GM19467 (cell line): ENCODE measurements around the gene IQSEC1.
"Not testable (repeated sequence)": the region's sequence is repeated elsewhere in the genome, so short reads cannot be mapped to it uniquely, and the experiment has no call there.

Source experiments
- ATAC-seq: cut with Tn5 transposase; IDR thresholded peaks from one replicate; pipeline ENCODE4 v1.9.1; 2021; ENCODE audit warnings: mild to moderate bottlenecking, moderate library complexity; ENCODE audit not compliant: unreplicated experiment

IQSEC1 gene

DNA sequence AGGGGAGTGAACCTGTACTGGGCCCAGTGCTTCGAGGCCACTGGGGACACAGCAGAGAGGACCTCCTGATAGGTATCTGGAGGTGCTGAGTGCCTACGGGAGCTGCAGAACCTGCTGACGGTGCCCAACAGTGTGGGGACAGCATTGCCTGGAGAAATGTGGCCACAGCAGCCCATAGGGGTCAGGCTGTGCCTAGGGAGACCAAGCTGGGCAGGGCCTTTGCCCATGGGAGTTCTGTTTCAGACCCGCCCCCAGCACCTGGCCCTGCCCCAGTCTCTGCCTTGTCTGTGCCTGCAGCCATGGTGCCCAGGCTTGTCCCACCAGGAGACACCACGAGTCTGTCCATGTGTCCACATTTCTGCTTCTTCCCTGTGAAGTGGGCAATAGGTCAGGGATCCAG, 216.6 kb downstream of the IQSEC1 start:
- ATAC-seq: no peak

DNA sequence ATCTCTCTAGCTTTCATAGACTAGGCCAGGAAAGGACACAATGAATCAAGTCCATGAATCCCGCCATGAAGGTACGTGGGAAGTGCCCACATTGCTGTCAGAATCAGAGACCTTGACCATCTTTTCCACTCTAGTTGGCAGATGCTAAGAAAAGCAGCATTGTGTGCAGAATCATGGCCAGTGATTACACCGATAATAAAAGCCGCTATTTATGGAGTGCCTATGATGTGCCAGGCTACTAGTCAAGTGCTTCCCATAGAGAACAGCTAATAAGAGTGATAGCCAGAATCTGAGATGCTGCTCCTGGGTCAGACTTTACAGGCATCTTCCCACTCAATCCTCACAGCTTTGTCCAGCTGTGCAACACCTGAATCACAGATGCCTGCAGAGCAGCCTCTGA, 218.7 kb downstream of the IQSEC1 start:
- ATAC-seq: no peak

DNA sequence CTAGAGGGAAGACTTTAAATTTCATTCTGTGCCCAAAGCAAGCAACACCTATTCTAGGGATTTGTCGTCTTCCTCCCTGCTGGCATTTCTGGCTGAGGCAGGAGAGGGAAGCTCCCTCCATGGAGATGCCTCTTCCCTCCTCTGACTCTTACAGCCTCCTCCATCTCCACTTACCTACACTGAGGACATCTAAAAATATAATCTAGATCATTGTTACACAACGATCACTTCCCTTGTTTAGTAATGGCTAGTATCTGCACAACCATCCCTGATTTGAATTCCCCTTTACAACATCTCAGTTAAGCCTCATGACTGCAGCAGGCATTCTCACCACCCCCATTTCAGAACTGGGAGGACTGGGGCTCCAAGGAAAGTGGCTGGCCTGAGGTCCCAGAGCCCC, 219.4 kb downstream of the IQSEC1 start:
- ATAC-seq: not testable (repeated sequence)

DNA sequence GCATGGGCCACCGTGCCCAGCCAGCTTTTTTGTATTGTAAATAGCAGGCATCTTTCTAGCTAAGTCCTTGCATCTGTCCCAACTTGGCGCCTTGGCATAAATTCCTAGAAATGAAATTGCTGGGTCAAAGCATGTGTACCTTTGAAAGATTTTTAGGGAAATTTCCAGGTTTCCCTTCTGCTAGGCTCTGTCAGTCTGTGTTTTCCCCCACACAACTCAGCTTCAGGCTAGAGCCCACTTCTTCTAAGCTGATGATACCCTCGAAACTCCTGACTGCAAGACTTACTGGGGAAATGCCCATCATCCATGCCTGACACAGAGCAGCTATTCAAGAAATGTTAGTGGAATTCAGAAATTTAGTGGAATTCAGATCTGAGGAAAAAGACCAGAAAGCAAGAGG, 221.0 kb downstream of the IQSEC1 start:
- ATAC-seq: no peak
